Activated CD4-positive, alpha-beta T cell treated with anti-CD3 and anti-CD28 coated beads, Interleukin-2, amount 10 ng/mL, durations not matched to agents 24 days and 14 days (primary cell): ENCODE data around the gene BICDL1. TPM values are rescaled to one million over a fixed set of nuclear protein-coding genes. Genes with fewer than 3 reads are reported as not detected.

Experiments used
- DNase-seq: peaks from one replicate; pipeline ENCODE4 v3.0.0; 2022
- H3K27ac Mint-ChIP-seq: one replicate; pipeline ENCODE4 v1.8.0; 2022; ENCODE audit warnings: mild to moderate bottlenecking, mixed read lengths
- H3K27me3 Mint-ChIP-seq: one replicate; pipeline ENCODE4 v1.8.0; 2022; ENCODE audit warnings: mixed read lengths
- H3K36me3 Mint-ChIP-seq: one replicate; pipeline ENCODE4 v1.8.0; 2022; ENCODE audit warnings: low read depth, mild to moderate bottlenecking, mixed read lengths
- H3K4me1 Mint-ChIP-seq: one replicate; pipeline ENCODE4 v1.8.0; 2021; ENCODE audit warnings: mixed read lengths
- H3K4me3 Mint-ChIP-seq: one replicate; pipeline ENCODE4 v1.8.0; 2022; ENCODE audit warnings: mild to moderate bottlenecking, moderate library complexity, mixed read lengths
- H3K9me3 Mint-ChIP-seq: one replicate; pipeline ENCODE4 v1.8.0; 2021; ENCODE audit warnings: mixed read lengths
- intact Hi-C: fragments of 100-400 bp; cut with micrococcal nuclease; formaldehyde crosslinking; loops from one replicate; pipeline ENCODE4 v1.15.1; 2023
- total RNA-seq: library from RNA; stranded (reverse); gene quantifications from 2 replicates; pipeline ENCODE4 v1.2.3, GENCODE V29; 2022

The BICDL1 gene
- total RNA-seq, 1 donor from 2014 or later: 148 TPM

GRCh38 chr12:120067084-120067869 is 78.2 kb downstream of the BICDL1 start:
- intact Hi-C loops: no loop called here
- H3K27ac Mint-ChIP-seq: peak overlapping the region; percentile 8
- no peak for DNase-seq
- H3K36me3 Mint-ChIP-seq: peaks cover 65% of the 10 kb centered on the region
- no peaks in the 10 kb centered on the region for H3K27me3 Mint-ChIP-seq
- H3K4me3 Mint-ChIP-seq: no peak overlapping the region
- peaks cover 9% of the 10 kb centered on the region for H3K4me1 Mint-ChIP-seq
- H3K9me3 Mint-ChIP-seq: no peaks in the 10 kb centered on the region

- no peaks in the 10 kb centered on the region for H3K27me3 Mint-ChIP-seq
- no peaks in the 10 kb centered on the region for H3K9me3 Mint-ChIP-seq
- no peak overlapping the region for H3K4me3 Mint-ChIP-seq
- intact Hi-C loops: no loop called here
- H3K4me1 Mint-ChIP-seq: peaks cover 5% of the 10 kb centered on the region
- peaks cover 65% of the 10 kb centered on the region for H3K36me3 Mint-ChIP-seq
- no peak for DNase-seq
- H3K27ac Mint-ChIP-seq: peak overlapping the region; percentile 20
These were observed 78.9 kb downstream of the BICDL1 start for GRCh38 chr12:120067901-120068300.

GRCh38 chr12:120069278-120069677 is 80.2 kb downstream of the BICDL1 start:
- intact Hi-C loops: no loop called here
- no peak for DNase-seq
- H3K9me3 Mint-ChIP-seq: no peaks in the 10 kb centered on the region
- H3K27me3 Mint-ChIP-seq: no peaks in the 10 kb centered on the region
- peaks cover 5% of the 10 kb centered on the region for H3K4me1 Mint-ChIP-seq
- peaks cover 71% of the 10 kb centered on the region for H3K36me3 Mint-ChIP-seq
- no peak overlapping the region for H3K27ac Mint-ChIP-seq
- no peak overlapping the region for H3K4me3 Mint-ChIP-seq

- Mint-ChIP-seq H3K9me3 (no peaks in the 10 kb centered on the region), H3K27me3 (no peaks in the 10 kb centered on the region), H3K4me1 (peaks cover 17% of the 10 kb centered on the region), H3K36me3 (peaks cover 71% of the 10 kb centered on the region), H3K4me3 (no peak overlapping the region), H3K27ac (no peak overlapping the region)
- intact Hi-C loops: no loop called here
- no peak for DNase-seq
These were observed 82.5 kb downstream of the BICDL1 start for GRCh38 chr12:120071493-120072020.

GRCh38 chr12:120072472-120073249 is 83.6 kb downstream of the BICDL1 start:
- Mint-ChIP-seq H3K36me3 (peaks cover 71% of the 10 kb centered on the region), H3K27ac (peak overlapping the region; percentile 11)

GRCh38 chr12:120075034-120075616 is 86.1 kb downstream of the BICDL1 start:
- peak; percentile 70 for DNase-seq
- peaks cover 75% of the 10 kb centered on the region for H3K36me3 Mint-ChIP-seq
- peak overlapping the region; percentile 68 for H3K4me3 Mint-ChIP-seq
- H3K27ac Mint-ChIP-seq: peak overlapping the region; percentile 85
- intact Hi-C loops: no loop called here
- no peaks in the 10 kb centered on the region for H3K27me3 Mint-ChIP-seq
- H3K4me1 Mint-ChIP-seq: peaks cover 29% of the 10 kb centered on the region
- no peaks in the 10 kb centered on the region for H3K9me3 Mint-ChIP-seq

More at GRCh38 chr12:120072472-120073249, 83.6 kb downstream of the BICDL1 start:
- DNase-seq: no peak
- H3K27me3 Mint-ChIP-seq: no peaks in the 10 kb centered on the region
- peaks cover 17% of the 10 kb centered on the region for H3K4me1 Mint-ChIP-seq
- no peak overlapping the region for H3K4me3 Mint-ChIP-seq
- no peaks in the 10 kb centered on the region for H3K9me3 Mint-ChIP-seq
- intact Hi-C loops: no loop called here

- Mint-ChIP-seq H3K27me3 (no peaks in the 10 kb centered on the region), H3K4me3 (no peak overlapping the region), H3K36me3 (peaks cover 79% of the 10 kb centered on the region), H3K9me3 (no peaks in the 10 kb centered on the region), H3K4me1 (peaks cover 29% of the 10 kb centered on the region), H3K27ac (no peak overlapping the region)
- intact Hi-C loops: no loop called here
- DNase-seq: no peak
These were observed 87.6 kb downstream of the BICDL1 start for GRCh38 chr12:120076651-120077050.

GRCh38 chr12:120077260-120077659 is 88.2 kb downstream of the BICDL1 start:
- H3K36me3 Mint-ChIP-seq: peaks cover 79% of the 10 kb centered on the region
- no peaks in the 10 kb centered on the region for H3K27me3 Mint-ChIP-seq
- no peak for DNase-seq
- H3K4me3 Mint-ChIP-seq: no peak overlapping the region
- intact Hi-C loops: no loop called here
- peak overlapping the region; percentile 19 for H3K27ac Mint-ChIP-seq
- H3K4me1 Mint-ChIP-seq: peaks cover 29% of the 10 kb centered on the region
- H3K9me3 Mint-ChIP-seq: no peaks in the 10 kb centered on the region

- Mint-ChIP-seq H3K27me3 (no peaks in the 10 kb centered on the region), H3K9me3 (no peaks in the 10 kb centered on the region), H3K27ac (peak overlapping the region; percentile 76), H3K36me3 (peaks cover 75% of the 10 kb centered on the region), H3K4me3 (no peak overlapping the region), H3K4me1 (peaks cover 27% of the 10 kb centered on the region)
- peak; percentile 70 for DNase-seq
- intact Hi-C loops: no loop called here
These were observed 89.8 kb downstream of the BICDL1 start for GRCh38 chr12:120078868-120079267.

GRCh38 chr12:120079411-120080400 is 90.7 kb downstream of the BICDL1 start:
- Mint-ChIP-seq H3K27ac (peak overlapping the region; percentile 76), H3K36me3 (peaks cover 74% of the 10 kb centered on the region), H3K4me1 (peaks cover 24% of the 10 kb centered on the region), H3K9me3 (no peaks in the 10 kb centered on the region), H3K27me3 (no peaks in the 10 kb centered on the region), H3K4me3 (no peak overlapping the region)
- intact Hi-C loops: no loop called here
- DNase-seq: no peak

- no peaks in the 10 kb centered on the region for H3K27me3 Mint-ChIP-seq
- no peak overlapping the region for H3K27ac Mint-ChIP-seq
- H3K36me3 Mint-ChIP-seq: peaks cover 73% of the 10 kb centered on the region
- DNase-seq: no peak
- H3K4me1 Mint-ChIP-seq: peaks cover 32% of the 10 kb centered on the region
- H3K9me3 Mint-ChIP-seq: no peaks in the 10 kb centered on the region
- intact Hi-C loops: no loop called here
- H3K4me3 Mint-ChIP-seq: no peak overlapping the region
These were observed 92.6 kb downstream of the BICDL1 start for GRCh38 chr12:120081641-120082040.

GRCh38 chr12:120085920-120086645 is 97.0 kb downstream of the BICDL1 start:
- Mint-ChIP-seq H3K9me3 (no peaks in the 10 kb centered on the region), H3K27me3 (peaks cover 2% of the 10 kb centered on the region), H3K4me1 (peaks cover 33% of the 10 kb centered on the region), H3K36me3 (peaks cover 71% of the 10 kb centered on the region), H3K4me3 (peak overlapping the region; percentile 78), H3K27ac (peak overlapping the region; percentile 88)
- intact Hi-C loops: loop anchor here (2.0 kb wide), 2 partner anchors 105 to 149 kb away; no protein-coding TSS in a partner anchor
- DNase-seq: no peak
